NCI-H128 (cell line): ENCODE measurements around the gene KATNAL1.

Source experiments
- DNase-seq: peaks from one replicate; lab custom pipeline; 2025; ENCODE audit not compliant: unreplicated experiment; lab: John Stamatoyannopoulos, UW

The KATNAL1 gene

DNA sequence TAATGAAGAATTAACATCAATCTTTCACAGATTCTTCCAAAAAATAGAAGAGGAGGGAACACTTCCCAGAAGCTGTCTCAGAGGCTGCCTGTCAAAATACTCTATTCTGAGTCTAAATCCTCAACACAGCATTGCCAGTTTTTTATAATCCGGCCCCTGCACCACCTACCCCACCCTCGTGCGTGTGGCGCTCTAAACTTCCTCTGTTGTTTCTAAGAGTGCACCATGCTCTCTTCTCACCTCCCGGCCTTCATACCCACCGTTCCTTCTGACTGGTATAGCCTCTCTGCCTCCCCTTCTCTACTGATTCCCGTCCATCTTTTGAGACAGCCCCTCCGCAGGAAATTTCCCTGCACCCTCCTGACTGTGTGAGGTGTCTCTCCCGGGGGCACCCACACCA, 136.8 kb downstream of the KATNAL1 start:
- no peak for DNase-seq

DNA sequence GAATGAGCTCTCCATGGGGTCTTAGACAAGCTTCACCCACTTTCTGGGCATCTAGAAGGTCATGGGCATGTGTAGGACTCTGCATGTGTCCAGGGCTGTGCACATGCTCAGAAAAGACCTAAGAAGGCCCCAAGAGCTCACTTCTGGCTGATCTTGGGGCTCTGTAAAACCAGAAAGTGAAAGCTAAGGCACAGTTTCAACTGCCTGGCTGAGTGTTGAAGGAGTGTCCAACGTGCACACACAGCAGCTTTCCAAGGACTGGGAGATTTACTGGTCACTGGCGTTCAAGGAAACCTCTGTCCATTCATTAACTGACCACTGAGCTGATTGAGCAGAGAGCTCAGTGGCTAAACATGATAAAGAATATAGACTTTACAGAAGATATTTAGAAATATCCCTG, 137.9 kb downstream of the KATNAL1 start:
- no peak for DNase-seq

DNA sequence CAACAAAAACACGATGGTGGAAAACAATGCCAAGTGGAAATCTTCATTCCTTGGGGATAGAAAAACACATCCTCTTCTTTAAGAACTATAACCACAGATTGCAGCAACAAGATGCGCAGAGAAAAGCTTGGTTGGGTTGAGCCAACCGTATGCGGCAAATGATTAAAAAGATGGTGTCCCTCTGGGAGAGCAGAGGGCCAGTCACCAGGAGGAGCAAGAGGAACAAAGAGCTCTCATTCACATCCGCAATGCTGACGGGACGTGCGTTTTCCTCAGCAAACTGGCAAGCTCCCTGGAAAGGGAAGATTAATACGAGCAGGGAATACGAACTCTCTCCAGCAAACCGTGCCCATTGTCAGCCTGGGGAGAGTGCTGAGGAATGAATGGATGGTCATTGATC, 141.6 kb downstream of the KATNAL1 start:
- no peak for DNase-seq

DNA sequence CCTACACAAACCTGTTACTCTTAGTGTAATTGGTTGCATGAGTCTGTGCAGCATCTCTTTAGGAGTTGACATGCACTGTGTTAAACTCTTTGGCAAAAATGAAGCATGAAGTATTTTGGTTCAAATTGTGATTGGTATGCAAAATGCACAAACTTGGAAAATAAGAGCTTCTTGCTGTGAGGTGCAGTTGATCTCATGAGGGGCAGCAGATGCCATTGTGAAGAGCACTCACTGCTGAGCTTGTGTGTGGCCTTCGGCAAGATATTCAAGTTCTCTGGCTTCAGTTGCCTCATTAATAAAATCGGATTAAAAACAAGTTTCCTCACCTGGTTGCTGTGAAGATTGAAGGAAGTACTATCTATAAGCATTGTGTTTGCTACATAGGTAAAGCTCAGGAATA, 142.3 kb downstream of the KATNAL1 start:
- DNase-seq = no peak

DNA sequence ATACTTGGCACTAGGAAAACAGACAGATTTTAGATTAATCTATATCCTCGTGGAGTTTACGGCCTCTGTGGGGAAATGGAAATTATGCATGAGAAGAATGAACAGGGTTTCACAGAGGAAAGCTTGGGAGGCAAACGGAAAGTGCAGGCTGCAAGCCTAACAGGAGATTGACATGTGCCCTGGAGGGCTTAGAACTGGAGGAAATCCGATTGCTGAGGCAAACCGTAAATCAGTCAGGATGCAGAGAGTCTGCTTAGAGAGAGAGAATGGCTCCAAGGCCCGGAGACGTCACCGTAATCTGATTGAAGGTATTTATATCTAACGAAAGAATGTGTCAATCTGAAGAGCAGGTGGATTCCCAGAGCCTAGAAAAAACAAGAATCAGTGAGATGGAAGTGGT, 143.2 kb downstream of the KATNAL1 start:
- no peak for DNase-seq

DNA sequence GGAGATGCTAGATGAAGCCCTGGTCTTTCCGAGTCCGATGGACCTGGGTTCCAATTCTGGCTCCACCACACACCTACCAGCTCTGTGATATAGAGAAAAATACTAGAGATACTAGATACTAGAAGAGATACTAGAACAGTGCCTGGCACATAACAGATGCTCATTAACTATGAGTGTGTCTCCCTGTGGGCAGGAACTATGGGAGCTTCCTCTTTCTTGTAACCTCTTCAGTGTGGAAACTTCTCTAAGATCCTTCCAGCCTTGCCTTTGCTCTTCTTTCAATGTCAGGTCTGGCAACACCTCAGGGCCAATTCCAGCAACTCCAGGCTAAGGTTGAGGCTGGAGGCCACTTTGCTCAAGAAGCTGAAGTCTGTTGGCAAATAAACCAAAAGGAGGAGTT, 143.9 kb downstream of the KATNAL1 start:
- no peak for DNase-seq

DNA sequence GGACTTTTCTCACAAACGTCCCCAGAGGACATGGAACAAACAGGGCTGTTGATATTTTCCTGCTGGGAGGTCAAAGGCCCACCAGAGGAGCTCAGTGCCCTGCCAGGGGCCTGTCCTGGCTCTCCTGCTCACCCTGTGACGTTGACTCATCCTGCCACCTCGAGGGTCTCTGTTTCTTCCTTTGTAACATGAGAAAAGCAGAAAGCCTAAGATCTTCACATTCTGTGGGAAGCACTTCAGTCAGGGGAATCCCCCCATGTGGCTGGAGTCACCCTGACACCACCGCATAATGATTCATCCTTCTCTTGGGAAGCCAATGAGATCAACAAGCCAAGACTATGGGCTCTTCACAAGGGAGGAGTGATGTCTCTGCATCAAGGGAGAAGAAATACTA, 147.9 kb downstream of the KATNAL1 start:
- DNase-seq = no peak

DNA sequence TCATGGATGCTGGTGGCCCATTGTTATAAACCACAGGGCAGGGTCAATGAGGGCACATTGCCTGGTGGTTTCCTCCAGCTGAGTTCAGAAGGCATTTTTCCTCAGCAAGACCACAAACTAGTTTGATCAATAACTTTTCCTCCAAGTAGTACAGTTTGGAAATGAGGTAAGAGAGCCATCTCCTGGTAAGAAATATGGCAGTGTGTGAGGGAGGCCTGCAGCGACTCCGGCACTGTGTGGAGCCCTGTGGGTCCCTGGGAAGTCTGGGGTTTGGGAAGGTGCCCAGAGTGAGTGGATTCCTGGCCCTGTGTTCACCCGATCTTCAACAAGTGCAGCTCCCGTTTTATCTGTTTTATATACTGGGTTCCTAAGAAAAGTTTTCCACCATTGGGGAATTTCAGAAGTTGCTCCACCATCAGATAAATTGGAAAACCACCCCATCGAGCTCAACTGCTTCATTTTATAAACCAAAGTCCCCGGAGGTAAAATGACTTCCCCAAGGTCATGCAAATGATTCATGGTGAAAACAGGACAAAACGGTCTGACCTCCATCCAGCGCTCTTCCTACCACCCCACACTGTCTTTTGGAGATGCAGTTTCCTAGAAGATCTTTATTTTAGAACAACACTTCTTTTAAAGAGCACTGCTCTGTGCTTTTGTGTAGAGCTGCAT, 148.4 kb downstream of the KATNAL1 start:
- no peak for DNase-seq

DNA sequence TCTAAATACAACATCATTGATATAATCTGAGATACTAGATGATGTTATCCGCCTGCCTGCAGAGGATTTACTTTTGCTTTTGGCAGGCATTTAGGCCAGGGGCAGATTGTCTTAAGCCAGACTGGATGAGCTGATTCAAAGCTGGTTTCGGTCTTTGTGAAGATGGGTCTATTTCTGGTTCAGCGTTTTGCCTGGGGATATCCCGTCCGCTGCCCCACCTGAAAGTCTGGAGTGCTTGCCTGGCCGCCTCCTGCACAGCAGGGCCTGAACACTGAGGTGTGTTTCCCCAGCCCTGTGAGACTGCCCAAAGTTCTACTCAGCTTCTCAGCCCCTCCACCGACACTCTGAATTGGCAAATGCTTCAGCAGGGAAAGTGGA, 149.7 kb downstream of the KATNAL1 start:
- DNase-seq = no peak

DNA sequence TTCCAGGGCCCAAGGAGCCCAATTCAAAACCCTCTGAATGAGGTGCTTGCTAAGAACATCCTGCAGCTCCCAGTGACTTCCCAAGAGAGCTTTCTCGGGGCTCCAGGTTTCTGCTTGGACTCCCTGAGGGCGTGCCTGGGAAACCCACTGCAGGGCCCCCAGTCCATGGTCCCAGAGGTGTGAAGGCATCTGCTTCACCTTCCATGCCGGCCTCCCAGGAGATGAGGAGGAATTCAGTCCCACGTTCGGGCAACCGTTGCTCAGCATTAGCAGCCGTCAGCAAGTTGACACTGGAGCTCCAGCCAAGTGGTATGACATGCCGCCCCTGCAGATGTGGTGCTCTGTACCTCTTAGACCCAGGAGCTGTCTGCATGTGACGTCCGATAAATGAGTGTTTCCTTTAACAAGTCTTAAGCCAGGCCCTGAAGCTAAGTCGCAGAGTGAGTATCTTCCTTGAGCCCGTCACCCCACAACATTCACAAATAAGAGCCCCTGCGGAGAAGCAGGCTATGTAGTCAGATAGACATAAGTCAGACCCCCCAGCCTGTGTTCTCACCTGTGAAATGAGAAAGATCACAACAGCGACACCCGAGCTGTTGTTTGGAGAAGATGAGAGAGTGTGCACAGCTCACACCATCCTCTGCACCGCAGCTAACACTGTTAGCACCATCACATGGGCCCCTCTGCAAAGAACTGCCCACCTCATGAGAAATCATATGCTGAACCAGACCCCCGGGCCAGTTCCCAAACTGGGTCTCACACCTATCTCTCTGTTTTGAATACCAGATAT, 150.3 kb downstream of the KATNAL1 start:
- no peak for DNase-seq

DNA sequence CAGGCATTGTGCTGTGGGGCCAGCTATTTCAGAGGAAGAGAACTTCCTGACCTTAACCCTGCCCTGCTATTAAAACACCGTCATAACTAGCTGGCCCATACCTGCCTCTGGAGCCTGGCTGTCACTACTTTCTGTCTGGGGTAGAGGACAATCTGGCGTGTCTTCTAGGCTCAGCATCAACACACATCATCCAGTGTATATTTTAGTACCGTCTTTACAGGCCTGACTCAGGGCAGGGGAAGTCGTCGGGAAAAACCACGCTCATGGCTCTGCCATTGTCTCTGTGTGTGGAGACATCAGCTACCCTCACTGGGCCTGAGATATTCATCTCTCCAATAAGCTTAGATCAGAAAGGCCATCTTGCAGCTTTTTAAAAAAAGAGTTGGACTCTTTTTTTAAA, 151.1 kb downstream of the KATNAL1 start:
- no peak for DNase-seq

DNA sequence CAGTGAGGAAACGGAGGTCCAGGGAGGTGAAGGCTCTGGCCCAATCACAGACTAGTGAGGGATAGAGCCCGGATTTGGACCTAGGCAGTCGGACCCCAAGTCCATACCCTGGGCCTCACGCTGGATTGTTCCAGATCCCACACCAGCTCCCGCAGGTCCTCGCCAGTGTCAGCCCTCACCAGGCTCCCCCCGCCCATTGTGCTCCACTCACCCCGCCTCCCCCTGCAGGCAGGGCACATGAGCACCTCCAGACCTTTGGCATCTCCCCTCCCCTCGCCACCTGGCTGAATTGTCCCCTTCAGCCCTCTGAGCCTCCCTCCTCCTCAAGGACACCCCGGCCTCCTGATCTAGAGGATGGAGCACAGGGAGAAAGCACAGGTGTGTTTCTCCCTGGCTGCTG, 152.4 kb downstream of the KATNAL1 start:
- no peak for DNase-seq

DNA sequence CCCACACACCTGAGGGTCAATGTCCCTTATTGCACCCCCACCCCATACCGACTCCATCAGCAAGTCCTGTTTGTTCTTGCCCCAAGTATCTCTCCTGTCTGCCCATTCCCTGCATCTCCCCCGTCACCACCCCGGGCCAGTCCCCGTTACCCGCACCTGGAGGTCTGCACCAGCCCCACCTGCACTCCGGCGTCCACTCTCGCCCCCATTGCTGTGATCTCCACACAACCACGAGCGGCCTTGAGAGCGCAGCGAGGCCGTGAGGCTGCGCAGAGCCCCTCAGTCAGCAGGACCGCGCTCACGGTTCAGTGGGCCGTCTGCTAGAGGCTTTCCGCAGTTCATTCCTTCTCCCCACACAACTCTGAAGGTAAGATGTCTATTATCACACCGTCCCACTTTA, 152.8 kb downstream of the KATNAL1 start:
- no peak for DNase-seq

DNA sequence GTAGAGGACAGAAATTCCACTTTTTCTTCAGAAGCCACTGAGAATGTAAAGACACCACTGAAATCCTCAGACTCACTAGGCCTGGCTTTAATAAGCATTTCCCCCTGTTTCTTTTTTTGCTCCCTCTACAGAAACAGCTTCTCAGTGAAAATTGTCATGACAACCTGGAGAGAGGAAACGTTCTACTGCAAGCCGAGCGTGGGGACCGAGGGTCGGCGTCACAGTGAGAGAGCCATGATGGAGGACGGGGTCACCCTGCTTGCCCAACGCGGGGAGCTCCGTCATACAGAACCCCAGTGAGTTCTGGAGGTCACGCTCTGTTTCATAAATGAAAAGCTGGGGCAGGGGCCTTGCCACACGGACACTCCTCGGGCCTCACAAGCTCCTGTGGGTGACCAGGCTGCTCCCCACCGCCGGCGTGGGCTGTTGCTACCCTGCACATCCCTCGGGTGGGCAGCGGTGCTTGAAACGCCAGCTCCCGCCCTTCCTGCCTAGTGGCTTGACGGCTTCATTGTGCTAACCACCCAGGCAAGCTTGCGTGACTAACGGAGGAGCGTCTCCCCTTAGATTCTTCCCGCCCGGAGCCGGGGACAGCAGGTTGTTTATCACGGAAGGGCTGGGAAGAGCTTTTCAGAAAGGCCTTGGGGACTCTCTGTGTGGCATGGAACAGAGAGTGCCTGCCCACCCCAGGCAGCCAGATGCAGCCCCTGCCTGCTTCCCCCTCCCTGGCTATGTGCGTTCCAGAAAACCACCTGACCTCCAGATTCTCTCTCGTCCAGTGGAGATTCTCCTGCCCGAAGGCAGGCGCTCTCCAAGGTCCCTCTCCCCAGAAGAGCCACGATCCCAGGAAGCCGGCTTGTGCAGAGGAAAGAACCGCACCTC, 153.6 kb downstream of the KATNAL1 start:
- no peak for DNase-seq
